HG03521 (cell line): ENCODE measurements around the gene TRIM71.

Experiments
- ATAC-seq: cut with Tn5 transposase; IDR thresholded peaks from one replicate; pipeline ENCODE4 v1.9.1; 2021; ENCODE audit warnings: mild to moderate bottlenecking, moderate library complexity; ENCODE audit not compliant: unreplicated experiment

TRIM71 gene

GRCh38 chr3:32862936-32863487, 45.2 kb downstream of the TRIM71 start:
- ATAC-seq = no peak

GRCh38 chr3:32865383-32865782, 47.6 kb downstream of the TRIM71 start:
- ATAC-seq = no peak

DNA sequence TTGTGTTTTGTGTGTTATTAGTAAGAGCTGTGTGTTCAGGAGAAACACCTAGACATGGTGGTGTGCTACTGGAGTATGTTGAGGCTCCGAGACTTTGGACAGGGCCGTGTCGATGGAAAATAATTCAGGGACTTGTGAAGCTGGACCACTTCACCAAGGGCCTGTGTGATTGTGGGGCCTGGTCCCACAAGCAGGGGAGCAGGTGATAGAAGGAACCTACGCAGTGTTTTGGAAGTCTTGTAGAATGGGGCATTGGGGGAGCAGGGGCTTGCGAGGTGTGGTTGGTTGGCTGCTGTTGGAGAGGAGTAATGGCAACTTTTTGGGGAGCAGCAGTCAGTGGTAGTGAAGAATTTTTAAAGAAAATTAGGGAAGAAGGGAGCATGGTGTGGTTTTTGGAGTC, 48.7 kb downstream of the TRIM71 start:
- ATAC-seq = no peak

DNA sequence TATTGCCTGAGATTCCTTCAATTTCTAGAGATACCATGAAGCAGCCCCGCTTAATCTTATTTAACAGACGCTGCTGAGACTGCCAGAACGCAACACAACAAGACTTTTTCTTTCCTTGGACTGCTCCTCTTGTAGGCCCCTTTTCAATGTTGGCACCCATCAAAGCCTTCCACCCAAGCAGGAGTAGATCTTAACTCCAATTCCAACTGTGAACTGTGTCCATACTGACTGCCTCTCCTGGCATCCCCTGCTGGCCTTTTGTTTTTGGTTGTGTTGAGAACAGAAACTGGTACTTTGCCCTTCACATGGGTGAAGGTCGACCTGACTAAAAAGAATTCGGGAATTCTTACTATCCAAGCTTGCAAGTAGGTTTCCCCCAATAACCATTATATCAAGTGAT, 50.2 kb downstream of the TRIM71 start:
- no peak for ATAC-seq

DNA sequence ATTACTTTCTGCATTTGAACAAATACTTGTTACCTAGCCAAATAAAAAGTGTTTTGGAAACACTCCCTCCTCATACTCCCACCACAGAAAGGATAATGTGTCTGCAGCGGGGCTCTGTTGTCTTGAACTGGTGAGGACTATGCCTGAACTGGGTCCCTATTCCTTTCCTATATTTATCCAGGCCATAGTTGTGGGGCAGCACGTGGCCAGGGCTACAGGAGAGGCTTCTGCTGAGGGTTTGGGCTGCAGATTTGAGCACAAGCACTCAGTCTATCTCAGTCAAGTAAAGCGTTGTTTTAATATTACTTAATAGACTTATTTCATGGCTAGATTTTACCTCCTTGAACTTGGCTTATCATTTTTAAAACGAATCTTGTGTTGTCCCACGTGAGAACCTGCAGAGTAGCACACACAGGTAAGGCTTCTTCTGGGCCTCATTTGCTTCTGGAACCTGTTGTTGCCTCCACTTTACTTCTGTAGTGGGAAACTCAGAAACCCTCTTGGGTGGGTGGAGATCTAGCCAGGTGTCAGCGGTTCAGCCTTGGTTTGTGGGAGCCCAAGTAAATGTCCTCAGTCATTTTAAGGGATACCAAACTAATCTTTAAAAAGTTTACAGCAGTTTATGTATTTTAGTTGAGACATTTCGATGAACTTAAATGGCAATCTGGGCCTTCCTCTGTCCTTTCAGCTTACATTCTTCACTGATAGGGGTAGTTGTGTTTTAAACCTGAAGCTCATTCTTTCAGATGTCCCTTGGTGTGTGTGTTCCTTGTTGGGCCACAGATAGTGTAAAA, 51.1 kb downstream of the TRIM71 start:
- no peak for ATAC-seq

GRCh38 chr3:32869513-32870047, 51.8 kb downstream of the TRIM71 start:
- ATAC-seq = no peak

DNA sequence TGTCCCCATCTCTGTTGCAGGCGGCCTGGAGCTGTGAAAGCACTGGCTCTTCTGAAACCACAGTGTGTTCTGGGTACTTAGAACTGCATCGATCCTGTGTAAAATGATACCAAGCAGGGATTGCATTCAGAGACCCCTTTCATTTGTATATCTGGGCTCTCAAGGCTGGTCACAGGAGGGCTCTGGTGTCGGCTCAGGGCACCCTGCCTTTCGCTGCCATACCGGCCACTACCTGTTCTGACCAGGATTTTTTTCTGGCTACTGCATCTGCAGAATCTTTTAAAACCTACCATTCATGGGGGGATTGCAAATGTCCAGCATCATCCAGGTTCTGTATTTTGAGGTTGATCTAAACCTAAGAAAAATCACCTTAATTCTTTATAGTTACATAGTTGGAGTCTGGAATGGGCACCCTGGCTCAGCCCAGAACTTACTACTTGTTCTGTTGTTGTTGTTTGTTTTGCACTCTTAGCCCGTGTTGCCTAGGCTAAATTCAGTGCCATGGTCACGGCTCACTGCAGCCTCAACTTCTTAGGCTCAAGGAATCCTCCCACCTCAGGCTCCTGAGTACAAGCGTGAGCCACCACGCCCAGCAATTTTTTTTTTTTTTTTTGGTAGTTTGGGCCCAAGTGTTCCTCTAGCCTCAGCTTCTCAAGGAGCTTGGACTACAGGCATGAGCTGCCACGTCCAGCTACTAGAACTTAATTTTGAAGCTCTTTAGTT, 52.7 kb downstream of the TRIM71 start:
- ATAC-seq = no peak

GRCh38 chr3:32871273-32871672, 53.5 kb downstream of the TRIM71 start:
- no peak for ATAC-seq

- no peak for ATAC-seq
Measured at GRCh38 chr3:32872487-32873382, 54.9 kb downstream of the TRIM71 start.

DNA sequence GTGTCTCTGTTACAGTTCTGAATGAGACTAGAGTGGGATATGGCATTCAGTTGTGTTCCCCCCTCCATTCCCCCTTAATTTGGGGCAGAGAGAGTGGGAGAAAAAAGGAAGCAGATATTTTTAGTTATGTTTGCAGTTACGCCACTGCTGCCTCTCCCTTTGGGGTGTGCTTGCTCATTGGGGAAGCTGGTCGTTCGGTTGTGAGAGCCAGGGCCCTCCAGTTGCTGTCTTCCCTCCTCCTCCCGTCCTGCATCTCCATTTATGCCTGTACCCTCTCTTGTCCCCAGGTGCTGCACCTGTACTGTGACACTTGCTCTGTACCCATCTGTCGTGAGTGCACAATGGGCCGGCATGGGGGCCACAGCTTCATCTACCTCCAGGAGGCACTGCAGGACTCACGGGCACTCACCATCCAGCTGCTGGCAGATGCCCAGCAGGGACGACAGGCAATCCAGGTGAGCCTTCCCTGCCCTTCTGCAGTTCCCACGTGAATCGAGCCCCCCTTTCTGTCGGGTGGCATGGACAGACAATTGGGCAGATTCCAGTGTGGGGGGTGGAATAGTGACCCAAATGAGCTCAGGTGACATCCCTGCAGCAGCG, 55.8 kb downstream of the TRIM71 start:
- ATAC-seq = no peak

DNA sequence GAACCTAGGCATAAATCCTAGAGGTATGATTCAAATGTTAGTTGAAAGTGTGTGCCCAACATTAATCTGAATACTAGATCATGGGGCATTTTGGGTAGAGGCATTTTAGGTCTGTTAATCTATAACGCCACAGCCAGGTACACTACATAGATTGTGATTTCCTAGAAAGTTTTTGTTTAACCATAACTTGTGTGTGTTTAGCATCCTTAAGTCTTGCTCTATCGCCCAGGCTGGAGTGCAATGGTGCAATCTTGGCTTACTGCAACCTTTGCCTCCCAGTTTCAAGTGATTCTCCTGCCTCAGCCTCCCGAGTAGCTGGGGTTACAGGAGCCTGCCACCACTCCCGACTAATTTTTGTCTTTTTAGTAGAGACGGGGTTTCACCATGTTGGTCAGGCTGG, 59.1 kb downstream of the TRIM71 start:
- ATAC-seq = no peak

DNA sequence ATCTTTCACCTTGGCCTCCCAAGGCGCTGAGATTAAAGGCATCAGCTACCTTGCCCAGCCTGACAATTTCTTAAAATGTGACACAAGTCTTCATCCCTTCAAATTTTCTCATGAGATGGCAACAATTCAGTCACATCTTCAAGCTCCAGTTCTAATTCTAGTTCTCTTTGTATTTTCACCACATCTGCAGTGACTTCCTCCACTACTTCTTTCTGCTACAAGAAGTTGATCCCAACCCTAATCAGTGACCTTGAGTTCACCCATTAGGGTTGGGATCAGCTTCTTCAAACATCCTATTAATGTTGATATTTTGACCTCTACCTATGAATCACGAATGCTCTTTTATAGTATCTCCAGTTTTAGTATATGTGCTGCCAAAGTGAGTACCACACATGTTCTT, 59.8 kb downstream of the TRIM71 start:
- no peak for ATAC-seq

DNA sequence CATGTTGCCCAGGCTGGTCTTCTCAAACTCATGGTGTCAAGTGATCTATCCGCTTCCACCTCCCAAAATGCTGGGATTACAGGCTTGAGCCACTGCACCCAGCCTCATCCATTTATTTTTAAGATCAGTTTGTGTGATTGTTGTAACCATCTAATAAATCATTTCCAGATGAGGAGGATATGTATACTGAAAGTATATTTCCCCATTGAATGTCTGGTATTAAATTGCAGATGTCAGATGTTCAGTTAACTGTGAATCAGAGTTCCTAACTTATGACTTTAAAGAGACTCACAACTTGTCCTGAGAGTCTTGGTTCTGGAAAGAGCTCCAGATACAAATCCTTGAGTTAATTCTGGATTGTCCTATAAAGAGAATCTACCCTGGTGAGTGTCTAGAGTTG, 62.4 kb downstream of the TRIM71 start:
- no peak for ATAC-seq

DNA sequence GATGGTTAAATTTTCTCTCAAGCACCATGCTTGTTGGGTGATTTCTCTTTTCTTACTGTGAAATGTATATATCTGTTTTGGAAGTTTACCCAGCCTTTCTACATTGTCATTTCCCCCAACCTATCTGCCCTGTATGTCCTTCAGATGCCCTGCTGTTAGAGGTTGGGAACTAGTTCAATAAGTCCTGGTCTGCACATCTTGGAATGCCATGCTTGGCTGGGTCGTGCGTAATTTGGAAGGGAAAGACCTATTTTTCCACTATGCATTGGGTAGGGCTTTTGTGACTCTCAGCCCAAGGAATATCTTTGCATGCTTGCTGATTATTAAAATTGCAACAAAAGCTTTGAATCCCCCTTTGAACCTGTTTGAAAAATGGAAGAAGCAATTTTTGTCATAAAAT, 63.8 kb downstream of the TRIM71 start:
- no peak for ATAC-seq

DNA sequence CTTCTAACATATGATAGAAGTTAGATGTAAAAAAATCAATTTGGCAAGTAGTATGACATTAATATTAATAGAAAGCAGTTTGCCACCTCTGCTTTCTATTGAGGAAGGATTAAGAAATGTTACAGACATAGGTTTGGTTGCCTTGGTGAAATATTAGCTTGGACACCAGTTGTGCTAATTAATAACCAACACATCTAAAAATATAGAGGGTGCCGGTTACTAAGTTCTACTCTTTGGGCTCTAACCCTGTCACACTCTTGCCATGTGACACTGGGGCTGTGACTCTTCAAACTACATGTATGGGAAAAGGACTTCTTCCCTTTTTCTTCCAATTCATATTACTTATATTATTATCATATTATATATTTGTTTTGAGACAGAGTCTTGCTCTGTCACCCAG, 64.4 kb downstream of the TRIM71 start:
- no peak for ATAC-seq

- peak; percentile 81 for ATAC-seq
Measured at GRCh38 chr3:32882603-32883025, 64.8 kb downstream of the TRIM71 start.

- no peak for ATAC-seq
Measured at GRCh38 chr3:32883817-32884216, 66.0 kb downstream of the TRIM71 start.

DNA sequence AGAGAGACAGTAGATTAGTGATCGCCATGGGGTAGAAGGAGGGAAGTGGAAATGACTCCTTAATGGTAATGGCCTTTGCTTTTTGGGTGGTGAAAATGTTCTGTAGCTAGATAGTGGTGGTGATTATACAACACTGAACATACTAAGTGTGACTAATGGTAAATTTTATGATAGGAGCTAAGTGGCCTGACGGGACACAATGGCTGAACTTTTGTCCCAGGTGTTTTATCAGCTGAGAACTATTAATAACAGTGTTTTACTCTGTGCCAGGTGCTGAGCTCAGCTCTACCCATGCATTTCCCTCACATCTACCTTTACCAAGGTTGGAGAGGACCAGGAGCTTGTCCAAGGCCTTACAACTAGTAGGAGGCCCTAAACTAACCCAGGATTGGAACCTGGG, 66.8 kb downstream of the TRIM71 start:
- ATAC-seq = no peak

DNA sequence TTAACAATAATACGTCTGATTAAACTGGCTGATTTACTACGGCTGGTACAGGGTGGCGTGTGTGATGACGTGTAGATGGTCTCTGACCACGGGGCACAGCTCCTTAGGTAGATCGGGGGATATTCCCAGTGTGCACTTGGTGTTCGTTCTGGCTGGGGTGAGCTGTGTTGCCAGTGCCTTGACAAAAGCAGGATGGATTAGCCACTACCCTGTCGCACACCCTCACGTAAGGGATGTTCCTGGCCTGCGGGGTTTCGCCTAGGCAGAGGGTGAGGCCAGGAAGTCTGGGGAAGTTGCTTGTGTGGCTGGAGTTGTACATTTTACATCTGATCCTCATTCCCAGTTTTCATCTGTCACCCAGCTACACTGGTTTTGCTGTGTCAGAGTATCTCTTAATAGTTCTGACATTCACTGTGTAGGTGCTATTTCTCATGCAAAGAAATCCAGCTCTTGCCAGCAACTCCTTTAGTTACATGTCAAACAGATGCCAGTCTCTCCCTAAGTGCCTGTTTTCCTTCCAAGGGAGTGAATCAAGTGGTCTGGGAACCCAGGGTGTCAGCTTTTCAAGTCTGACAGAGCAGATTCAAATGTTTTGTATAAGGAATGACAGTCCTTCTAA, 67.6 kb downstream of the TRIM71 start:
- ATAC-seq = no peak

DNA sequence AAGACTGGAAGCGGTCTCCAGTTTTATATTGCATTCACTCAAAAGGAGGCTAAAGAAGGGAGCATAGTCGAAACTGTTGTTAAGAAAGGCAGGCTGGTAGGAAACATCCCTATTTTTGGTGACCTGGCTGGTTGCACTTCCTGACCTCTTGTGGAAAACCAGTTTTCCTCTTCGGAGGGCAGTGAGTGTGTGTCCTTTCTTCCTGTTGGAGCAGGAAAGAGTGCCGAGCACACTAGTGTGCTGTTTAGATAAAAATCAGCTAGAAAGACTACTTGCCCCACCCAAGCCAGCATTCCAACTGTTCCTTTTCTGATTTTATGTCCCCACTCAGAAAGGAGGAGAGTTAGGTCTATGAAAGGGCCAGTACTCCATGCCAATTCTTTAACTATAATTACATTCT, 68.5 kb downstream of the TRIM71 start:
- ATAC-seq = no peak
